H1 (cell line): ENCODE measurements around the gene CYBRD1. TPM values are rescaled to one million over a fixed set of nuclear protein-coding genes. Genes with fewer than 3 reads are reported as not detected.

ENCODE experiments used
- USF2 ChIP-seq: IDR thresholded peaks from 2 replicates; pipeline ENCODE4 v1.6.1; 2011; ENCODE audit warnings: low read length, improper control_type of control experiment
- polyA plus RNA-seq, 7 experiments: library from polyadenylated mRNA; depleted of rRNA in 3 of 7; stranded (reverse) in 5 of 7; unstranded in 2 of 7; fragments of >200 nt in 5 of 7; fragments of 200-250 nt in 2 of 7; gene quantifications; 1 replicate in 5 of 7; 2 replicates in 1 of 7; 4 replicates in 1 of 7; pipeline versions ENCODE4 v1.2.1 to v1.2.3, GENCODE V29; 2011 to 2013; ENCODE audit warnings: missing spikeins in 2 of 7, mixed read lengths in 2 of 7
- total RNA-seq: library from RNA; stranded (reverse); fragmentation: NEBNext Ultra II Directional; extraction: Animal tissue kit (Norgen Biotek cat#: 25700); gene quantifications from 2 replicates; pipeline ENCODE4 v1.2.1, GENCODE V29; 2021

CYBRD1 gene
- total and polyA plus RNA-seq, 2 of the 8 experiments (the other 6 are each of a cell fraction or from before 2014, with no cell fraction given): 10.7 to 12.6 TPM

- TF ChIP-seq USF2: no peak
Measured at GRCh38 chr2:171598713-171599319, 76.5 kb downstream of the CYBRD1 start (continued).
